Measurements from ENCODE around the gene TMEM191C.
"Not testable (repeated sequence)": the region's sequence is repeated elsewhere in the genome, so short reads cannot be mapped to it uniquely, and the experiment has no call there.

Gene TMEM191C

DNA sequence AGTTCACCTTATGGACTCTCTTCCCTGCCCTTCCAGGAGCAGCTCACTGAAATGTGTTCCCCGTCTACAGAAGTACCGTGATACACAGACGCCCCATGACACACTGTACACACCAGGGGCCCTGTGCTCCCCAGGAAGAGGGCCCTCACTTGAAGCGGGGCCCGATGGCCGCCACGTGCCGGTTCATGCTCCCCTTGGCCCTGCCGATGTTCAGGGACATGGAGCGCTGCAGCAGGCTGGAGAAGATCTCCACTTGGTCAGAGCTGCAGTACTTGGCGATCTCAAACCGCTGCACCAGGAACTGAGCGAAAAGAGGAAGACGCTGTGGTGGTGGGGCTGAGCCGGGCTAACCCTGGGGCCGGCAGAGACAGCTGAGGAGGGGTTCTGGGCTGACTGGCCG lies 20.5 kb downstream of the TMEM191C start:
- not testable (repeated sequence) for DNase-seq

DNA sequence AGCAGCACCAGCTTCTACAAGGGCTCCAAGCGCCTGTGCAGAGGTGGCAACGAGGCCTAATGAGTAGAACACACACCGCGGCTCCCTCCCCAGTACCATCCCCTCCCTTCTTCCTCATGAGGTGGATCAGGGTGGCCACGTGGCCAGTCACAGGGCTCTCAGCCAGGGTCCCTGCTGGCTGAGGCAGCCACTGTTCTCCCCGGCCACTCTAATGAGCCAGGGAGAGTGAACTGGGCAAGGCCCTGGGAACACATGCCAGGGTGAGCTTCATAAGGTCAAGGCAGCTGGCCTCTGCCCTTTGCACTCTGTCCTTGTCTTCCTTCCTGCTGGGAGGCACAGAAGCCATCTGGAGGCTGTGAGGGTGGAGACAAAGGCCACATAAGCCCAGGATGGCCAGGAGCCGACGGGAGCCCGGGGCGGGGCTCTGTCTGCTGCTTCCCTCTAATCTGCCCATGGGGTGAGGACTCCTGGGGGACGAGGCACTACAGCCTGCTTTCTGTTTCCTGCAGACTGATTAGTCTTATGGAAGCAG lies 22.0 kb downstream of the TMEM191C start:
- not testable (repeated sequence) for DNase-seq

DNA sequence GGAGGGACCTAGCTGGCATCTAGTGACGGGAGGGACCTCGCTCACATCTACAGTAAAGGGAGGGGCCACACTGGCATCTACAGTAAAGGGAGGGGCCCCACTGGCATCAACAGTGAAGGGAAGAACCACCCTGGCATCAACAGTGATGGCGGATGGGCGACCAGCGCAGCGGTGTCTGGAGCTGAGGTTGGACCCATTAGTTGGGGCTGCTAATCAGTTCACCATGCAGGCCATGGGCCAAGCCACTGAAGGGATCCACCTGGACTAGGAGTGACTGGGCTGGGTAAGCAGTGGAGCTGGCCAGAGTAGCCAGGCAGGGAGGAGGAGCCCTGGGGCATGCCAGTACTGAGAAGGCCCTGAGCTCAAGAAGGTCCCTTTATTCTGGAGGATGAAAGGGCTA lies 23.4 kb downstream of the TMEM191C start:
- not testable (repeated sequence) for DNase-seq

DNA sequence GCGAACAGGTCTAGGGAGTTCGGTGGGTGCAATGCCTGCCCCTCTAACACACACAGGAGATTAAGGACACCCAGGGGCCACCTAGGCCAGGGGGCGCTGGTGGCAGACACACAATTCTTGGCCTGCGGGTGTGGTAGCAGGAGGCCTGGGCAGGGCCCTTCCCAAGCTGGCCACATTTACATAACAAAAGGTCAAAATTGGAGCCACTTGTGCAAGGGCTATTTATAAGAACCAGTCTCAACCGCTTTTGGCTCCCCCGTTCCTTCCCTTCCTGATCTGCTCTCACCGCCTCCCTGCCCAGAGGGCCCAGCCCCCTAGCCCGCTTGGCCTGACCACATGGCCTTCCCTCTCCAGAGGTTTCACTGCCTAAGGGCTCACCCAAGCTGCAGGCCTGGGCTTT lies 25.1 kb downstream of the TMEM191C start:
- not testable (repeated sequence) for DNase-seq

DNA sequence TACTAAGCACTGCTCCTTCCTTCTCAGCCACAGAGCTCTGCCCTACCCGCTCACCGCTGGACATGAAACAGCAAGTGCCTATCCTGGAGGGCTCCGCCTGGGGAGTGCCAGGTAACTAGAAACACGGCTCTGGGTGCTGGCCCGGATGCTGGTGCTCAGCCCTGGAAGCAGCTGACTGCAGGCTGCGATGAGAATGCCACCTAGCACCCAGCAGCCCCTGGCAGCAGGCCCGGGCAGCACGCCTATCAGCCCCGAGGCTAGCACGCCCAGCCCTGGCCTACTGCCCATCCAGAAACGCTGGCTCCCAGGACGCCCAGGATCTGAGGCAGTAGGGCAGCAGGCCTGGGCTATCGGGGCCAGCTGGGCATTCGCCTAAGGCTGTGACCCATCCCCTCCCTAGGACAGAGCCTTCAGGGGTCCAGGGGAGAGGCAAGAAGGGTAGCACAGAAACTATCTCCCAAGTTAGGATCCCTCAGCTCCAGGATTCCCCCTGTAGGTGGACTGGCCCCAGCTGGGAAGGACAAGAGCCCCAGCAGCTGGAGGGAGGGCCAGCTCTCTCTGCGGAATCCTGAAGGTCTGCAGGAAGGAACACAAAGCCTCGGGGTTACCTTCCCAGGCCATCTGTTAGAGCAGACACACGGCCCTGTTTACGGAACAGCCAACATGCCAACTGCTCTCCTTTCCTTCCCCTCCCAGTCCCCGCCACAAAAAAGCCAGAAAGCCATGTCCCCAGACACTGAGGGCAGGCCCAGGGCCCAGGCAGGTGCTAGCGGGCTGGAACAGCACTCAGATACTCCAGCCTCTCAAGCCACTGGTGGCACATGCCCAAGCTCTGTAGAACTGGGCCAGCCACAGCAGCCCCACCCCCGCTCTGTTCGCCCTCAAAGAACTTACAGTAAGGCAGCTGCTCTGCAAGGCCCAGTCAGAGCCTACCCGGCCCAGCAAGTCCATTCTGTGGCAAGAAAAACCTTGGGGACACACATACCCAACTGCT lies 26.9 kb downstream of the TMEM191C start:
- DNase-seq = not testable (repeated sequence)

DNA sequence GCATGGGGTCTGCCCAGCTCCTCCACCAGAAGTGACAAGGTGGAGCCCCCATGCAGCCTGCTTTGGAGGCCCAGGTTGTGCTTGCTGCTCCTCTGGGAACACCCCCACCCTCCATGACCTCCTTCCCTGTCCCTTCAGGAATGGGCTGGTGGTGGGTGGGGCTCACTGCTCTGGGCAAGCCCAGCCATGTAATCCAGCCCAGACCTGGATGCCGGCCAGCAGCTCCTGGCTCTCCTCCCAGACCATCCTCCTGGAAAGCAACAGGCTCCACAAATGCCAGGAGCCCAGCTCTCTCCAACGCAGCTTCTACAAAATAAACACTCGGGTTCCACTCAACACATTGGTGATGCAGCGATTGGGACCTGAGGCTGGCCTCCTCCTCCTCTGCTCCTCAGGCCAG lies 30.8 kb downstream of the TMEM191C start:
- DNase-seq = not testable (repeated sequence)

DNA sequence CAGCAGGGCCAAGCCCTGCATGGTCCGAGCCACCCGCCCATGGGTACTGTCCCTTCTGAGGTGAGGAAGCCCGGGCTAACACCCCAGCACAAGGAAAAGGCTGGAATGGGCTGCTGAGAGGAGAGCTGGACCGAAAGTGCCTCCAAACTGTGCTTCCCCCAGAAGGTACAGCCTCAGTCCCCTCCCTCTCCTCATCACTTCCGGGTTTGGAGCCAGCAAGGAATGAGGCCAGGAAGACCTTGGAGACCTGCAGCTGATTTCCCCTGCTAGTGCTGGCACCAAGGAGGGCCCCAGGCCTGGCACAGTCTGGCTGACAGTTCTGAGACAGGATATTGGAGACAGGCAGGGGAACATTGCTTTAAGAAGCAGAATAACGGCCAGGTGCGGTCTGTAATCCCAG lies 31.3 kb downstream of the TMEM191C start:
- not testable (repeated sequence) for DNase-seq

- not testable (repeated sequence) for DNase-seq
These were observed 32.7 kb downstream of the TMEM191C start for GRCh38 chr22:21499623-21500506.

- DNase-seq = not testable (repeated sequence)
These were observed 43.2 kb downstream of the TMEM191C start for GRCh38 chr22:21510397-21510796.

GRCh38 chr22:21512022-21512421 lies 44.8 kb downstream of the TMEM191C start:
- not testable (repeated sequence) for DNase-seq

- not testable (repeated sequence) for DNase-seq
These were observed 46.9 kb downstream of the TMEM191C start for GRCh38 chr22:21514117-21514516.

DNA sequence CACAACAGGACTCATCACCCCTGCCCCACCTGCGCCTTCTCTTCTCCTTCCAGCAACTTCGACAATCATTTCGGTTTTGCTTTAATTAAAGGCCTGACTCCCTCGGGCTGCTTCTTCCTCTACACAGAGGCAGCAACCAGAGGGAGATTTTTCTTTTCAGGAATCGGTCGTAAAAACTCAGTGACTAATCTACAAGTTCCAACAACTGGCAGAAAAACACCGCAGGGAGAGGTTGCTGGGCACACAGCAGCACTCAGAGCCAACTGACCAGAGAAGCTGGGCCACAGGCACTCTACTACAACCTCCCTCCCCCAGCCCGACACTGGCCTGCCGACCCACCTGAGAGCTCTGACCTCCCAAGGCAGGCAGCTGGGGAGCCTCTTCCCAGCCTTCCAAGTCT lies 48.0 kb downstream of the TMEM191C start:
- DNase-seq = not testable (repeated sequence)

DNA sequence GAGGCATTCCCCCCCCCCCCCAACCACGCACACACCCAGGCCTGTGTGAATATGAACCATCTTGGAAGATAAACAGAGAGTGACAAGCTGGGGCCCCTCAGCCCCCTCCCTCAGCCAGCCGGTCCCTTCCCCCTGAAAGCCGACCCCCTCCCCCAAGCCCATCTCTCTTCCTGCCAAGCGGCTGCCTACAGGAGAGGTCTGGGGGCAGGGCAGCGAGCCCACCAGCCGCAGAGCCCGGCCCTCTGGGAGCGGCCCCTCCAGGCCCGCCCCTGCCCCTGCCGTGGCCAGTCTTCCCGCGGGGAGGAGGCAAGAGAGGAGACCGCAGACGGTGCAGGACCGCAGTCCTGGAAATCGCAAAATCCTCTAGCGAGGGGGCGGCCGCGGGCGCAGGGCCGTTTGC lies 49.3 kb downstream of the TMEM191C start:
- DNase-seq = not testable (repeated sequence)

- not testable (repeated sequence) for DNase-seq
These were observed 50.0 kb downstream of the TMEM191C start for GRCh38 chr22:21516970-21517764.
